ENCODE measurements around the gene C1QB.

DNA sequence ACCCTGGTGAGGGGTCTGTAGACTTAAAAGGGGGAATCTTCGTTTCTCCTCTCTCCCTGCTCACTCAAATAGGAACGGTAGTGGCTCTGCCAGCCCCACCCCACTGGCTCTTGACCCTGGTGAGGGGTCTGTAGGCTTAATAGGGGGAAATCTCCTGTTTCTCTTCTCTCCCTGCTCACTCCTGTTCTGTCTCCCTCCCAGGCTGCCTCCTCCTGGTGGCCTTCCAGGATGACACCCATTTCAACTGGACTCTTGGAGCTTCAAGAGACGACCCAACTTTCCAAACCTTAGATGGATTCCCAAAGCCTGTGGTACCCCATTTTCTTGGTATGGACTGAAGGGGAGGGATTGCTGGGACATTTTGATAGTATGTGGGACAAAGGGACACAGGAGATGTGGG lies 56.2 kb downstream of the C1QB start:
- TF ChIP-seq POLR2A (IDR thresholded peaks at IDR 0.05; ENCODE audit: low read depth, low read length), result no peak
- TF ChIP-seq POLR2AphosphoS5 (IDR thresholded peaks at IDR 0.05; ENCODE audit: low read depth, low read length), result no peak
- no peak for TF ChIP-seq SPI1 (IDR thresholded peaks at IDR 0.05; ENCODE audit: low read depth, low read length)
- TF ChIP-seq TAF1 (IDR thresholded peaks at IDR 0.05; ENCODE audit: low read depth, low read length), result no peak
- no peak for TF ChIP-seq PAX5 (IDR thresholded peaks at IDR 0.05; ENCODE audit: insufficient read depth, low read length, severe bottlenecking)
- no peak for TF ChIP-seq POU2F2 (IDR thresholded peaks at IDR 0.05; ENCODE audit: low read depth, low read length)
